ENCODE measurements around the gene HUS1. TPM values are rescaled to one million over a fixed set of nuclear protein-coding genes. Genes with fewer than 3 reads are reported as not detected.

HUS1 gene
- total and polyA plus RNA-seq, 3 experiments from 2014 or later: 35.0 to 65.0 (median 64.9) TPM

- ChIA-PET CTCF (interaction anchor here (2.2 kb wide), 1 partner anchor 17 kb away, joined by 6 read pairs; no protein-coding TSS in a partner anchor), POLR2A (no interaction called here)
- Histone ChIP-seq H3K4me3 (ENCODE audit: low read length) (no peak overlapping the region), H3K27me3 (ENCODE audit: insufficient read depth, low read length, poor library complexity, severe bottlenecking) (no peaks in the 10 kb centered on the region), H3K36me3 (ENCODE audit: insufficient read depth, low read length) (peaks cover 50% of the 10 kb centered on the region), H3K4me1 (ENCODE audit: insufficient read depth, low read length) (no peaks in the 10 kb centered on the region), H3K27ac (ENCODE audit: low read depth, low read length) (no peak overlapping the region), H3K9me3 (ENCODE audit: low read length) (no peaks in the 10 kb centered on the region)
- no peaks in the 10 kb centered on the region for H3K27me3 Mint-ChIP-seq
- no peak for DNase-seq
- H3K36me3 Mint-ChIP-seq: peaks cover 30 to 80% (median 39%) of the 10 kb centered on the region in 3 donors
- peaks cover 11 to 13% (median 11%) of the 10 kb centered on the region in 3 donors for H3K4me1 Mint-ChIP-seq
- H3K27ac Mint-ChIP-seq: peak overlapping the region in 1 of 8 donors; percentile 54
- H3K9me3 Mint-ChIP-seq: no peaks in the 10 kb centered on the region
- no peak overlapping the region for H3K4me3 Mint-ChIP-seq
Measured at GRCh38 chr7:47962262-47962661, 17.2 kb downstream of the HUS1 start.

DNA sequence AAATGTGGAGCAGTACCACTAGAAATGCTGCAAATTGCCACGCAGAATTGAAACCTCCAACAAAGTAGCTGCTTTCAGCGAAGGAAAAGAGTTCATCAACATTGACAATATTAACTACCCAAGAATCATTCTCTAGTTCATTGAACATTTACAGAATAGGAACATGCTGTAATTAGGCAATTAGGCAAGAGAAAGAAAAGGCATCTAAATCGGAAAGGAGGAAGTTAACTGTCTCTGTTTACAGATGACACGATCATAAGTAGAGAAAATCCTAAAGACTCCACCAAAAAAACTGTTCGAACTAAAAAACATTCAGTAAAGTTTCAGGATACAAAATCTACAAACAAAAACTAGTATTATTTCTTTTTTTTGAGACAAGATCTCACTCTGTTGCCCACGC is 22.3 kb downstream of the HUS1 start:
- H3K36me3 Mint-ChIP-seq: peaks cover 12 to 65% (median 14%) of the 10 kb centered on the region in 3 donors
- Histone ChIP-seq H3K9me3 (ENCODE audit: low read length) (no peaks in the 10 kb centered on the region), H3K27me3 (ENCODE audit: insufficient read depth, low read length, poor library complexity, severe bottlenecking) (no peaks in the 10 kb centered on the region), H3K27ac (ENCODE audit: low read depth, low read length) (no peak overlapping the region), H3K36me3 (ENCODE audit: insufficient read depth, low read length) (peaks cover 24% of the 10 kb centered on the region), H3K4me3 (ENCODE audit: low read length) (no peak overlapping the region), H3K4me1 (ENCODE audit: insufficient read depth, low read length) (no peaks in the 10 kb centered on the region)
- POLR2A ChIA-PET: no interaction called here
- H3K4me1 Mint-ChIP-seq: peaks cover 5 to 13% (median 6%) of the 10 kb centered on the region in 3 donors
- no peak overlapping the region for H3K4me3 Mint-ChIP-seq
- no peaks in the 10 kb centered on the region for H3K27me3 Mint-ChIP-seq
- no peaks in the 10 kb centered on the region for H3K9me3 Mint-ChIP-seq
- CTCF ChIA-PET: no interaction called here
- H3K27ac Mint-ChIP-seq: peak overlapping the region in 2 of 8 donors; percentile 29 to 41
- DNase-seq: no peak

- Mint-ChIP-seq H3K36me3 (peaks cover 5 to 55% (median 10%) of the 10 kb centered on the region in 3 donors), H3K4me3 (no peak overlapping the region), H3K27ac (no peak overlapping the region), H3K4me1 (peaks cover 3 to 13% (median 6%) of the 10 kb centered on the region in 3 donors), H3K9me3 (no peaks in the 10 kb centered on the region), H3K27me3 (no peaks in the 10 kb centered on the region)
- Histone ChIP-seq H3K36me3 (ENCODE audit: insufficient read depth, low read length) (peaks cover 17% of the 10 kb centered on the region), H3K4me1 (ENCODE audit: insufficient read depth, low read length) (no peaks in the 10 kb centered on the region), H3K27me3 (ENCODE audit: insufficient read depth, low read length, poor library complexity, severe bottlenecking) (no peaks in the 10 kb centered on the region), H3K27ac (ENCODE audit: low read depth, low read length) (no peak overlapping the region), H3K9me3 (ENCODE audit: low read length) (no peaks in the 10 kb centered on the region), H3K4me3 (ENCODE audit: low read length) (no peak overlapping the region)
- no peak for DNase-seq
- CTCF ChIA-PET: no interaction called here
- POLR2A ChIA-PET: no interaction called here
Measured at GRCh38 chr7:47956220-47956619, 23.2 kb downstream of the HUS1 start.

DNA sequence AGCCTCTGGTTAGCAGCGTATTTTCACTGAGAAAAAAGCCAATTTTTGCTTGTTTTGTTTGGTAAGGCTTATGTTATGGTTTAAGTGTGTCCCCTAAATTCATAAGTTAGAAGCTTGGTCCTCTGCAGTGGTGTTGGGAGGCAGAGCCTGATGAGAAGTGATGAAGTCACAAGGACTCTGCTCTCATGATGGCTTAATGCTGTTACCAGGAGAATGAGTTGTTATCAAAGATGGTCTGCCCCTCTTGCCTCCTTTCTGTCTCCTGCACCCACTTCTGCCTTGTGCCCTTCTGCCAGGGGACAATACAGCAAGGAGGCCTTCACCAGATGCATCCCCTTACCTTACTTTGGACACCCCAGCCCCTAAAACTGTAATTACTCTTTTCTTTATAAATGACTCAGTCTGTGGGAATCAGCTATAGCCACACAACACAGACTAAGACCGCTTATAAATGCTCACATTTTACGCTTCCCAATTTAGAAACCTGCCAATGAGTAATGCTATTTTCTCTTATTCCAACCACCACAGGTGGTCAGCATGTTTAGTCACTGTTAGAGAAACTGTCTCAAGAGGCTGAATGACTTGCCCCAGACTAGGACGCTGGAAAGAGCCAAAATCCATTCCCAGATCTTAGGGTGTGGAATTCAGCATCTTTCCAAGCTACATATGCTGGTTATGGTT is 25.0 kb downstream of the HUS1 start:
- Histone ChIP-seq H3K4me3 (ENCODE audit: low read length) (no peak overlapping the region), H3K9me3 (ENCODE audit: low read length) (no peaks in the 10 kb centered on the region), H3K27ac (ENCODE audit: low read depth, low read length) (no peak overlapping the region), H3K36me3 (ENCODE audit: insufficient read depth, low read length) (peaks cover 13% of the 10 kb centered on the region), H3K4me1 (ENCODE audit: insufficient read depth, low read length) (no peaks in the 10 kb centered on the region), H3K27me3 (ENCODE audit: insufficient read depth, low read length, poor library complexity, severe bottlenecking) (no peaks in the 10 kb centered on the region)
- H3K9me3 Mint-ChIP-seq: no peaks in the 10 kb centered on the region
- H3K4me1 Mint-ChIP-seq: peaks cover 3 to 13% (median 6%) of the 10 kb centered on the region in 3 donors
- H3K36me3 Mint-ChIP-seq: peaks cover 3 to 45% (median 4%) of the 10 kb centered on the region in 3 donors
- no peak for DNase-seq
- no peak overlapping the region for H3K4me3 Mint-ChIP-seq
- ChIA-PET CTCF (no interaction called here), POLR2A (no interaction called here)
- peak overlapping the region in 1 of 8 donors; percentile 14 for H3K27ac Mint-ChIP-seq
- no peaks in the 10 kb centered on the region for H3K27me3 Mint-ChIP-seq

GRCh38 chr7:47953822-47954221 is 25.6 kb downstream of the HUS1 start:
- Mint-ChIP-seq H3K36me3 (peaks cover 3 to 45% (median 4%) of the 10 kb centered on the region in 3 donors), H3K4me1 (peaks cover 3 to 13% (median 6%) of the 10 kb centered on the region in 3 donors), H3K27me3 (no peaks in the 10 kb centered on the region), H3K27ac (peak overlapping the region in 3 of 8 donors; percentile 3 to 29 (median 21)), H3K4me3 (no peak overlapping the region), H3K9me3 (no peaks in the 10 kb centered on the region)
- Histone ChIP-seq H3K9me3 (ENCODE audit: low read length) (no peaks in the 10 kb centered on the region), H3K4me3 (ENCODE audit: low read length) (no peak overlapping the region), H3K27me3 (ENCODE audit: insufficient read depth, low read length, poor library complexity, severe bottlenecking) (no peaks in the 10 kb centered on the region), H3K36me3 (ENCODE audit: insufficient read depth, low read length) (peaks cover 13% of the 10 kb centered on the region), H3K4me1 (ENCODE audit: insufficient read depth, low read length) (no peaks in the 10 kb centered on the region), H3K27ac (ENCODE audit: low read depth, low read length) (no peak overlapping the region)
- ChIA-PET CTCF (no interaction called here), POLR2A (no interaction called here)
- no peak for DNase-seq

DNA sequence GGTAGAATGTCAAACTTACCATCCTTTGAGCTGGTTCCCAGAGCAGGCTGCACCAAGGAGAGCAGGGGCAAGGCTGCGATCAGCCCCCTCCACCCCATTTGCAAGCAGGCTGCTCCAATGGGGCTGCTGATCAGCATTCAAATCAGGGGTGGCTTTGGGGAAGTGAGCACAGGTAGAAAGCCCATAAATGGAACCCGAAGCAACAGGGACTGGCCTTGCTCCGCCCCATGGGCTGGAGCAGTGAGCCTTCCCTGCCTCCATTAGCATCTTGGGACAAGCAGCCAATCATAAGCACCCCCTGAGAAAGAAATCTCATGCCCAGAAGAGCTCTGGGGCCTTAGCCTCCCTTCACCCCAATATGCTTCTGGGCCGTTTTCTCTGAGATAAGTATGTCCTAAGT is 27.2 kb downstream of the HUS1 start:
- no peaks in the 10 kb centered on the region for H3K4me1 ChIP-seq (ENCODE audit: insufficient read depth, low read length)
- Mint-ChIP-seq H3K36me3 (peaks cover 0 to 33% (median 0%) of the 10 kb centered on the region in 3 donors), H3K9me3 (no peaks in the 10 kb centered on the region), H3K27ac (no peak overlapping the region), H3K4me1 (peaks cover 0 to 8% (median 0%) of the 10 kb centered on the region in 3 donors), H3K4me3 (no peak overlapping the region), H3K27me3 (no peaks in the 10 kb centered on the region)
- no peak overlapping the region for H3K27ac ChIP-seq (ENCODE audit: low read depth, low read length)
- no peaks in the 10 kb centered on the region for H3K9me3 ChIP-seq (ENCODE audit: low read length)
- ChIA-PET POLR2A (interaction anchor here (1.2 kb wide), 1 partner anchor 158 kb away, joined by 3 read pairs; no protein-coding TSS in a partner anchor), CTCF (interaction anchor here (1.7 kb wide), 1 partner anchor 40 kb away, joined by 5 read pairs; no protein-coding TSS in a partner anchor)
- H3K4me3 ChIP-seq (ENCODE audit: low read length): no peak overlapping the region
- no peak for DNase-seq
- peaks cover 13% of the 10 kb centered on the region for H3K36me3 ChIP-seq (ENCODE audit: insufficient read depth, low read length)
- H3K27me3 ChIP-seq (ENCODE audit: insufficient read depth, low read length, poor library complexity, severe bottlenecking): no peaks in the 10 kb centered on the region

DNA sequence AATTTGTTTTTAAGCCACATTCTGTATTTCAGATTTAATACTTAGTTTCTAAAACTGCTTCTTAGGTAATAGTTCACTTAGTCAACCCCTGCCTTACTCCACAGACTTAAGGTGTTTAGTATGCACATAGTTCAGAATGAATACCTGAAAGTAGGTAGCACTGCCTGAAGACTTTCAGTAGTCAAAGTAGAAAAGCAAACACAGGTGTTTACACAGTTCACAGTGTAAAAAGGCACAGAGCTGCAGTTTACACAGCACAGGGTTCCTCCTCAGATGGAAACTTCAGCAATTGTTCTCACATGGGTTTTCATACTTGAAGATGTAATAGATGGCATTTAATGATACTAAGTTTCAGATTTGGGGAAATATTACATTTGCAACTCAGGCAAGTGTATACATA is 28.0 kb downstream of the HUS1 start:
- peaks cover 0 to 25% (median 0%) of the 10 kb centered on the region in 3 donors for H3K36me3 Mint-ChIP-seq
- no peaks in the 10 kb centered on the region for H3K27me3 ChIP-seq (ENCODE audit: insufficient read depth, low read length, poor library complexity, severe bottlenecking)
- CTCF ChIA-PET: no interaction called here
- H3K4me1 Mint-ChIP-seq: no peaks in the 10 kb centered on the region
- no peak overlapping the region for H3K27ac ChIP-seq (ENCODE audit: low read depth, low read length)
- peaks cover 8% of the 10 kb centered on the region for H3K36me3 ChIP-seq (ENCODE audit: insufficient read depth, low read length)
- no peaks in the 10 kb centered on the region for H3K4me1 ChIP-seq (ENCODE audit: insufficient read depth, low read length)
- POLR2A ChIA-PET: no interaction called here
- H3K4me3 Mint-ChIP-seq: no peak overlapping the region
- H3K27ac Mint-ChIP-seq: peak overlapping the region in 2 of 8 donors; percentile 7 to 16
- DNase-seq: no peak
- no peaks in the 10 kb centered on the region for H3K9me3 Mint-ChIP-seq
- H3K4me3 ChIP-seq (ENCODE audit: low read length): no peak overlapping the region
- H3K27me3 Mint-ChIP-seq: no peaks in the 10 kb centered on the region
- no peaks in the 10 kb centered on the region for H3K9me3 ChIP-seq (ENCODE audit: low read length)

GRCh38 chr7:47950714-47951113 is 28.7 kb downstream of the HUS1 start:
- no peak overlapping the region for H3K27ac ChIP-seq (ENCODE audit: low read depth, low read length)
- no peaks in the 10 kb centered on the region for H3K4me1 ChIP-seq (ENCODE audit: insufficient read depth, low read length)
- no peak overlapping the region for H3K4me3 ChIP-seq (ENCODE audit: low read length)
- H3K4me1 Mint-ChIP-seq: no peaks in the 10 kb centered on the region
- H3K36me3 ChIP-seq (ENCODE audit: insufficient read depth, low read length): peaks cover 8% of the 10 kb centered on the region
- H3K27me3 ChIP-seq (ENCODE audit: insufficient read depth, low read length, poor library complexity, severe bottlenecking): no peaks in the 10 kb centered on the region
- no peak overlapping the region for H3K4me3 Mint-ChIP-seq
- H3K36me3 Mint-ChIP-seq: peaks cover 0 to 18% (median 0%) of the 10 kb centered on the region in 3 donors
- no peaks in the 10 kb centered on the region for H3K9me3 ChIP-seq (ENCODE audit: low read length)
- H3K27ac Mint-ChIP-seq: no peak overlapping the region
- no peaks in the 10 kb centered on the region for H3K27me3 Mint-ChIP-seq
- H3K9me3 Mint-ChIP-seq: no peaks in the 10 kb centered on the region
- ChIA-PET POLR2A (no interaction called here), CTCF (no interaction called here)
- DNase-seq: no peak

All from CD8-positive, alpha-beta memory T cell (primary cell).